ENCODE results near the gene FZD2. TPM values are rescaled to one million over a fixed set of nuclear protein-coding genes. Genes with fewer than 3 reads are reported as not detected.

The FZD2 gene
- total RNA-seq, 1 experiment from 2014 or later: 12.8 TPM

GRCh38 chr17:44556166-44556831 is 985 bp upstream of the FZD2 start:
- DNase-seq (ENCODE audit: low read depth, low spot score) (peak; percentile 19), ATAC-seq (peak; percentile 71)
- Histone ChIP-seq H4K20me1 (ENCODE audit: insufficient read depth) (no peaks in the 10 kb centered on the region), H2AFZ (ENCODE audit: low read depth, low read length, poor library complexity, severe bottlenecking) (peak overlapping the region; percentile 94), H3K36me3 (ENCODE audit: control insufficient read depth in 1 of 2, insufficient read depth in 2 of 2, low read length in 2 of 2) (no peaks in the 10 kb centered on the region), H3K79me2 (ENCODE audit: insufficient read depth, low read length) (no peaks in the 10 kb centered on the region), H3K9me2 (ENCODE audit: insufficient read depth) (no peaks in the 10 kb centered on the region), H3K4me3 (replicated peaks in 1 of 2; ENCODE audit: low read depth in 1 of 2, low read length in 2 of 2) (peak overlapping the region; percentile 68 to 71), H3K4me1 (ENCODE audit: control insufficient read depth in 1 of 2, insufficient read depth in 2 of 2, low read length in 2 of 2) (peaks cover 3 to 14% of the 10 kb centered on the region in 2 experiments; a peak in 3 of 4 replicates), H3K4me2 (ENCODE audit: low read length) (peak overlapping the region; percentile 87), H3K9ac (ENCODE audit: low read length) (peak overlapping the region; percentile 69), H3K9me3 (ENCODE audit: control insufficient read depth in 1 of 2, insufficient read depth in 1 of 2, low read depth in 1 of 2, low read length in 2 of 2) (no peaks in the 10 kb centered on the region), H3K27me3 (ENCODE audit: insufficient read depth, low read length) (no peaks in the 10 kb centered on the region), H3K27ac (ENCODE audit: low read depth, low read length) (peak overlapping the region; percentile 62)
- TF ChIP-seq JUND (IDR thresholded peaks at IDR 0.05) (no peak), MAX (IDR thresholded peaks at IDR 0.05) (peak; percentile 96)
- POLR2A ChIA-PET: interaction anchor here (0.7 to 1.8 kb wide), 3 partner anchors 10 to 20 kb away, joined by 4 to 12 read pairs (median 12); no protein-coding TSS in a partner anchor
- intact Hi-C loops (cut with micrococcal nuclease): no loop called here
- RAD21 ChIA-PET (ENCODE audit: low non-redundant PET in 1 of 2, low total read pairs in 2 of 2, uncharacterized antibody in 2 of 2, unreplicated experiment in 2 of 2): no interaction called here
- CTCF ChIA-PET: interaction anchor here (0.6 to 1.2 kb wide), 5 partner anchors 10 to 469 kb away, joined by 3 to 5 read pairs (median 3); no protein-coding TSS in a partner anchor
- BruUV-seq (replicated peaks): TSS peak; percentile 87

GRCh38 chr17:44557651-44558285 is 484 bp downstream of the FZD2 start:
- peak overlapping the region; percentile 69 for H3K9ac ChIP-seq (ENCODE audit: low read length)
- peak; percentile 25 for ATAC-seq
- CTCF ChIA-PET: interaction anchor here (0.8 to 1.2 kb wide), 4 partner anchors 14 to 229 kb away, joined by 3 read pairs; no protein-coding TSS in a partner anchor
- H3K9me2 ChIP-seq (ENCODE audit: insufficient read depth): no peaks in the 10 kb centered on the region
- H3K4me2 ChIP-seq (ENCODE audit: low read length): peak overlapping the region; percentile 87
- no peak overlapping the region for H2AFZ ChIP-seq (ENCODE audit: low read depth, low read length, poor library complexity, severe bottlenecking)
- TF ChIP-seq YY1 (IDR thresholded peaks at IDR 0.05; ENCODE audit: extremely low read depth, insufficient replicate concordance, low read depth, low read length) (no peak), ZFX (IDR thresholded peaks at IDR 0.05) (no peak), EZH2phosphoT487 (IDR thresholded peaks at IDR 0.05; ENCODE audit: borderline replicate concordance) (no peak), MAX (IDR thresholded peaks at IDR 0.05) (no peak), CTCF (IDR thresholded peaks at IDR 0.05 in 2 of 3, conservative IDR thresholded peaks at IDR 0.05 in 1 of 3; ENCODE audit: borderline replicate concordance in 1 of 3, insufficient read depth in 1 of 3, low read depth in 2 of 3, low read length in 2 of 3) (no peak), ZBTB33 (IDR thresholded peaks at IDR 0.05; ENCODE audit: extremely low read depth, insufficient replicate concordance, low read length) (no peak)
- no peaks in the 10 kb centered on the region for H3K9me3 ChIP-seq (ENCODE audit: control insufficient read depth in 1 of 2, insufficient read depth in 1 of 2, low read depth in 1 of 2, low read length in 2 of 2)
- no peak for DNase-seq (ENCODE audit: low read depth, low spot score)
- no TSS peak for BruUV-seq (replicated peaks)
- H3K36me3 ChIP-seq (ENCODE audit: control insufficient read depth in 1 of 2, insufficient read depth in 2 of 2, low read length in 2 of 2): no peaks in the 10 kb centered on the region
- no peaks in the 10 kb centered on the region for H3K27me3 ChIP-seq (ENCODE audit: insufficient read depth, low read length)
- H3K27ac ChIP-seq (ENCODE audit: low read depth, low read length): peak overlapping the region; percentile 39; the same call in 1 of the 2 replicates
- H3K79me2 ChIP-seq (ENCODE audit: insufficient read depth, low read length): no peaks in the 10 kb centered on the region
- H4K20me1 ChIP-seq (ENCODE audit: insufficient read depth): no peaks in the 10 kb centered on the region
- H3K4me1 ChIP-seq (ENCODE audit: control insufficient read depth in 1 of 2, insufficient read depth in 2 of 2, low read length in 2 of 2): peaks cover 3 to 14% of the 10 kb centered on the region in 2 experiments; a peak in 3 of 4 replicates
- H3K4me3 ChIP-seq (replicated peaks in 1 of 2; ENCODE audit: low read depth in 1 of 2, low read length in 2 of 2): peak overlapping the region; percentile 68 to 71
- POLR2A ChIA-PET: interaction anchor here (1.1 to 1.8 kb wide), 2 partner anchors 11 to 14 kb away, joined by 12 read pairs; no protein-coding TSS in a partner anchor
- RAD21 ChIA-PET (ENCODE audit: low non-redundant PET in 1 of 2, low total read pairs in 2 of 2, uncharacterized antibody in 2 of 2, unreplicated experiment in 2 of 2): no interaction called here
- intact Hi-C loops (cut with micrococcal nuclease): loop anchor here (1.0 kb wide), 1 partner anchor 24 kb away; no protein-coding TSS in a partner anchor

Measured in HCT116 (cell line).